NCI-H345 treated with DMSO at 0.1 percent for 48 hours (cell line): ENCODE measurements around the gene AMPD2.

Source experiments
- DNase-seq: peaks from one replicate; lab custom pipeline; 2025; ENCODE audit not compliant: unreplicated experiment; lab: John Stamatoyannopoulos, UW

AMPD2 gene

DNA sequence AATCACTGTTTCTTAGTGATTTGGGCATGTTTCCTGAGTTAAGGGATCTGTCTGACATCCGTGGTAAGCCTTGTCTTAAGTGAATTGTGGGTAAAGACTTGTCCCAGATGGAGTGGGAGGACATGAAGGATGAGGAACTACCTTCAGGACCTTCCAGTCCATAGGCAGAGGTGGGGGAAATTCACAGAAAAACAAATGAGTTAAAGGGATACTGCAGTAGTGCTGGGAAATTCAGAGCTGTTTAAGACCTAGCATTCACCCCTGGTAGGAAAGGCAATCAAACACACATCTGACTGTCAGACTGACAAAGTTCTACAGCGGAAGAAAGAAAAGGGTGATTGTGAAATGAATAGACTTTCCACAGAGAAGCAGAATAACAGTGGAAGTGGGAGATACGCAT lies 3.2 kb upstream of the AMPD2 start:
- no peak for DNase-seq

GRCh38 chr1:109617291-109617801 lies 2.3 kb upstream of the AMPD2 start:
- no peak for DNase-seq

- DNase-seq = no peak
These were observed 719 bp upstream of the AMPD2 start for GRCh38 chr1:109618661-109619575.

GRCh38 chr1:109620401-109620791 lies 759 bp downstream of the AMPD2 start:
- DNase-seq = no peak

GRCh38 chr1:109620841-109621286 lies 1.2 kb downstream of the AMPD2 start:
- peak; percentile 72 for DNase-seq

GRCh38 chr1:109621379-109622136 lies 1.9 kb downstream of the AMPD2 start:
- no peak for DNase-seq

DNA sequence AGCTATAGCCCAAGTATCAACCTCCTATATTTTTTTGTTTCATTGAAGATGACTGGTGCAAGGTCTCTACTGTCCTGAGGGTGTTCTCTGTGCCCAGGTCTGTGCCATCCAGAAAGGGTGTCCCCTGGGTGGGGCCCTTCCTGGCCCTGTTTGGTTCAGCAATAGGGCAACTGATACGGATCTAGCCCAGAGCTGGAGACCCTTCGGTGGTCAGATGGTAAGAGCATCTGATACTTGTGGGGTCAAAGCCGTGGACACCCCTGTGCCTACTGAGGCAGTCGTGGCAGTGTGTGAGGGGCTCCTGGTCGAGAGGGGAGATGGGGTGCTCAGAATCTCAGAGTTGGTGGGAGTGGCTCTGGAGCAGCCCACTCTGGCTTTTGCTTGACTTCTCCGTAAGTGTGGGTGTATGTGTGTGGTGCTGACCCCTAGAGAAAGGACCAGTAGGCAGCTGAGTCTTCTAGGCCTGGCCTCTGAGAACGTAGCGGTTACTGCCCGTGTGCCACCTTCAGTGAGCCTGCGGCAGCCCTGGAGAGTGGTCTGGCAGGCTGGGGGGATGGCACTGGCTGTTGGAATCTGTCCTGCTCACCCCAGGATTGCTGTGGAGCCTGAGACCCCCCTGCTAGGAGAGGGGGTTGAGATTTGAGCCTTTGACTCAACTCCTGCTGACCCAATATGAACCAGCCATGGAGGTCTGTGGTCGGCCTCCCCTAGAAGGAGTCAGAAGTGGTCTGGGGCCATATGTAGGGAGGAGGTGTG lies 2.7 kb downstream of the AMPD2 start:
- DNase-seq = no peak

GRCh38 chr1:109622895-109623294 lies 3.3 kb downstream of the AMPD2 start:
- DNase-seq = no peak

DNA sequence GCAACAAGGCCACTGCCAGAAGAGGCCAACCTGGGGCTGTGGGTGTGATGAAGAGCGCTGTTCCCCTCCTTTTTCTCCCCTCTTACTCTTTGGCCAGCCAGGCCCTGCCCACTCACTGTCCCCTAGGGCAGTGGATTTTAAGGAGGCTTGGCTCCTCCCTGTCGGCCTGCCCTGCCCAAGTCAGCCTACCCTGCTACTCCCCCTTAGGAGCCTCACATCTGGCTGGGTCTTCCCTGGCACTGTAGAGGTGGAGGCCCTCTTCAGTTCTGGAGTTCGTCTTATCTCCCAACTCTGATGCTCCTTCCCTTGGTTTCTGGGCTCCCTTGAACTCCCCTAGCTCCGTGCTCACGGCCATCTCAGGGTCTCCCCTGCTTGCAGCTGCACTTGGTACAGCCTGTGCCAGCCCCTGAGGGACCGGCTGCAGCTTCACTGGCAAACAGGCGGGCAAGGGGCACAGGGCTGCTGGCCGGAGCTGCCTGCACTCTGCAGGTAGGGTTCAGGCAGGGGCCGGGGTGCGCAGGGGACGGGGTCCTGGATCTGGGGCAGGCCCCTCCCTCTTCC lies 4.0 kb downstream of the AMPD2 start:
- DNase-seq = no peak

DNA sequence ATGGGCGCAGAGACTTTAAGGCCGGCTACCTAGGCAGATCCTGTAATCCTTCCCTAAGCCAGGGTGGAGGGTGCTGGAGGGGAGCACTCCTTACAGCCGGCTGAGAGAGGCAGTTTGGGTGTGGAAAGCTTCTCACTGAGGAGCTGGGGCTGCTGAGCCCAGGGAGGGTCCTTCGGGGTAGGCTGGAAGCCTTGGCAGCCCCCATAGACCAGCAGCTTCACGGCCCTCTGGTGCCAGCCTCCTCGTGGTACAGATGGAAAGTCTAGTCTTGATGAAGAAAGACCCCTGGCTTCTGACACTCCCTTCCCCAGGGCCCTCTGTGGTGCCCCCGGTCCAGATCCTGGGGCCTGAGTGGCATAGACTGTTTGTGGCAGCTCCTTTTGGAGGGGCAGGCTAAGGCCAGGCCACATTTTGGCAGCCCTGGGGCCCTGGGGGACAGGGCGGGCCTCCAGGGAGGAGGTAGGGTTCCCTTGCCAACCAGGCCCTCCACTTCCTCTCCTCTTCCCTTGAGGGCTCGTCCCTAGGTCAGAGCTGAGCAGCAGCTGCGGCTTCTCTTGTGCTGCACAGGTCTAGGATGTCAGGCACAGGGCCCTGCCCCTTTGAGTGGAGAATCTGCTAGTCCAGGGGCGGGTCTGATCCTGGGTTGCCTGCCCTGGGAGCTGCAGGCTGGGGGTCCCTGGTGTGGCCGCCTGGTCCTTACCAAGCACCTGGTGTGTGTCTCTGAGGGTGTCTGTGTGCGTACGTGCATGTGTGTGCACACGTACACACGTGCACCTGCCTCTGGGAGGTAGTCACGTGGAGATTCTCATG lies 4.8 kb downstream of the AMPD2 start:
- no peak for DNase-seq

GRCh38 chr1:109625176-109625575 lies 5.5 kb downstream of the AMPD2 start:
- no peak for DNase-seq

DNA sequence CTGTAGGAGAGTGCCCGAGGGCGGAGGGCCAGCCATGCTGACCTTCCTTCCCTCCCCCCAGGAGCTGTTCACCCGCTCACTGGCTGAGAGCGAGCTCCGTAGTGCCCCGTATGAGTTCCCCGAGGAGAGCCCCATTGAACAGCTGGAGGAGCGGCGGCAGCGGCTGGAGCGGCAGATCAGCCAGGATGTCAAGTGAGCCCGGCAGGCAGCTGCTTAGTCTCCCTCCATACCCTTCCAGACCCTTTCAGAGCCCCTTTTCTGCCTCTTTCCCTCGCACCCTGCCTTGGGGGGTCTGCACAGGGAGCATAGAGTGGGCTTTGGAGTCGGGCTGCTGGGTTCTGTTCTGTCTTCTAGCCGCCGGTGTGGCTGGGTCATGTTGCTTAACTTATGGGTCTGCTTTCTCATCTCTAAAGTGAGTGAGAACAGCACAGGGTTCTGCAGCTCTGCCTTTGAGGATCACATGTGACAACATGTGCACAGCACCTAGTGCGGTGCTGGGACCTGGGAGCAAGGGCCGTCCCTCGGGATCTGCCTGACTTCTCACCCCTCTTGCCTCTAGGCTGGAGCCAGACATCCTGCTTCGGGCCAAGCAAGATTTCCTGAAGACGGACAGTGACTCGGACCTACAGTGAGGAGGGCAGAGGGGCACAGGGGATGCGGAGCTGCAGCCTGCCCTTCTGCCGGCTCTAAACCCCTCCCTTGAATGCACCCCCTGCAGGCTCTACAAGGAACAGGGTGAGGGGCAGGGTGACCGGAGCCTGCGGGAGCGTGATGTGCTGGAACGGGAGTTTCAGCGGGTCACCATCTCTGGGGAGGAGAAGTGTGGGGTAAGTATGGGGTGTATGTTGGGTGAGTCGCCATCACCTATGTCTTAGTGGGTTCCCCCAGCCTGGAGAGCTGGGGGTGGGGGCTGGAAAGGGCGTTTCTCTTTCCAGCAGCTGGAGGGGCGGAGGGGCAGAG lies 6.2 kb downstream of the AMPD2 start:
- no peak for DNase-seq

DNA sequence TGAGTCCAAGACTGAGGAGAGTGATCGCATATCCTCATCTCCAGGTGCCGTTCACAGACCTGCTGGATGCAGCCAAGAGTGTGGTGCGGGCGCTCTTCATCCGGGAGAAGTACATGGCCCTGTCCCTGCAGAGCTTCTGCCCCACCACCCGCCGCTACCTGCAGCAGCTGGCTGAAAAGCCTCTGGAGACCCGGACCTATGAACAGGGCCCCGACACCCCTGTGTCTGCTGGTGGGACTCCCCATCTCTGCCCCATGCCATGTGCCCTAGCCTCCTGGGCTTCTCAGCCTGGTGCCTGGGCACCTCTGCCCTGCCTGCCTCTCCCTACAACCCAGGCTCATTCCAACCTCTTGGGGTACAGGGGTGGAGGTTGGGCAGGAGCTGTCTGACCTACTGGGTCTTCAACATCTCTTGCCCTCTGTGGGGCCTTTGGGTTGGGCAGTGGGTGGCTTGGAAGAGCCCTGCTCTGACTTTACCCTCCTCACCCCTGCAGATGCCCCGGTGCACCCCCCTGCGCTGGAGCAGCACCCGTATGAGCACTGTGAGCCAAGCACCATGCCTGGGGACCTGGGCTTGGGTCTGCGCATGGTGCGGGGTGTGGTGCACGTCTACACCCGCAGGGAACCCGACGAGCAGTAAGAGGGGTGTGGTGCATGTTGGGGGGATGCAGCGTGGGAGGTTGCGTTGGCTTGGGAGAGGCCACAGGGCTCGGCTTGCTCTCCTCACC lies 7.2 kb downstream of the AMPD2 start:
- no peak for DNase-seq

- no peak for DNase-seq
These were observed 8.2 kb downstream of the AMPD2 start for GRCh38 chr1:109627692-109628399.

- no peak for DNase-seq
These were observed 9.1 kb downstream of the AMPD2 start for GRCh38 chr1:109628540-109629321.

GRCh38 chr1:109629372-109630030 lies 9.9 kb downstream of the AMPD2 start:
- DNase-seq = no peak
